Stomach (tissue), 9 donors: ENCODE results near the gene MUC5B. TPM values are rescaled to one million over a fixed set of nuclear protein-coding genes. Genes with fewer than 3 reads are reported as not detected.
"Not testable (repeated sequence)": the region's sequence is repeated elsewhere in the genome, so short reads cannot be mapped to it uniquely, and the experiment has no call there.

Experiments used
- DNase-seq, 2 donors: peaks; one replicate each; pipeline versions ENCODE4 v3.0.0 to v3.0.0-alpha.2; 2013 to 2019
- H3K27ac ChIP-seq, 5 donors: fragments of 200-600 bp in 4 of 5; sonication (generic) in 4 of 5; one replicate each; pipeline ENCODE4 v1.5.1; 2013 to 2019; ENCODE audit warnings: mild to moderate bottlenecking in 1 of 5, moderate library complexity in 1 of 5
- H3K27me3 ChIP-seq, 3 donors: fragments of 200-600 bp; sonication (generic); one replicate each; pipeline ENCODE4 v1.5.1; 2017 to 2019; ENCODE audit warnings: mixed run types in 1 of 3
- H3K36me3 ChIP-seq, 4 donors: fragments of 200-600 bp; sonication (generic); 1 replicate in 3 of 4; 2 replicates in 1 of 4; pipeline ENCODE4 v1.5.1; 2016 to 2019
- H3K4me1 ChIP-seq, 4 donors: fragments of 200-600 bp; sonication (generic); one replicate each; pipeline ENCODE4 v1.5.1; 2016 to 2019
- H3K4me3 ChIP-seq, 4 donors: fragments of 200-600 bp; sonication (generic) in 3 of 4; one replicate each; pipeline ENCODE4 v1.5.1; 2016 to 2019; ENCODE audit warnings: mild to moderate bottlenecking in 1 of 4
- H3K9me3 ChIP-seq, 4 donors: fragments of 200-600 bp; sonication (generic); one replicate each; pipeline ENCODE4 v1.5.1; 2016 to 2019
- EP300 ChIP-seq: sonication (generic); formaldehyde crosslinking; IDR thresholded peaks from one replicate; pipeline ENCODE4 v1.6.1; 2017; ENCODE audit warnings: antibody characterized with exemption
- POLR2A ChIP-seq, 4 donors: fragments of 450-650 bp; IDR thresholded peaks; one replicate each; pipeline ENCODE4 v1.6.1; 2016; ENCODE audit warnings: antibody characterized with exemption in 4 of 4, control low read depth in 2 of 4, mild to moderate bottlenecking in 1 of 4, moderate library complexity in 1 of 4
- POLR2AphosphoS5 ChIP-seq, 3 donors: sonication (generic); formaldehyde crosslinking; IDR thresholded peaks; one replicate each; pipeline ENCODE4 v1.6.1; 2016; ENCODE audit warnings: antibody characterized with exemption in 3 of 3
- WGBS, 5 donors: extraction: QIAGEN DNeasy Blood & Tissue Kit in 3 of 5; methylation state at CpG; one replicate each; pipeline versions ENCODE4 v1.1.5 to v1.1.7; 2013 to 2018; 5-methylcytosine and 5-hydroxymethylcytosine counted together
- intact Hi-C: fragments of 100-400 bp; cut with DNase I; formaldehyde crosslinking; loops from one replicate; pipeline ENCODE4 v1.15.1; 2023; ENCODE audit warnings: low total_unique reads
- polyA plus RNA-seq, 3 donors: library from polyadenylated mRNA; stranded (reverse); fragments of 200-250 nt; gene quantifications; one replicate each; pipeline ENCODE4 v1.2.3, GENCODE V29; 2013
- total RNA-seq, 5 donors: library from RNA; depleted of rRNA; stranded (reverse); fragments of >200 nt; gene quantifications; one replicate each; pipeline versions ENCODE4 v1.1.0 to v1.2.3, GENCODE V29; 2014 to 2016
- TF ChIP-seq, protein P1 (sequence below), 7 experiments: fragments of 450-650 bp in 4 of 7; fragments of 200-600 bp in 3 of 7; sonication (generic) in 3 of 7; IDR thresholded peaks; one replicate each; pipeline ENCODE4 v1.5.1; 2016 to 2019; ENCODE audit warnings: antibody characterized with exemption in 7 of 7, control low read depth in 2 of 7, mild to moderate bottlenecking in 1 of 7
- donor health status: healthy with polysubstance abuse.
- donor health status: Bipolar disorder and iron deficiency.
- donor health status: healthy.

Gene MUC5B
- total and polyA plus RNA-seq, 8 donors: under 0.01 to 516 (median 6.6) TPM

DNA sequence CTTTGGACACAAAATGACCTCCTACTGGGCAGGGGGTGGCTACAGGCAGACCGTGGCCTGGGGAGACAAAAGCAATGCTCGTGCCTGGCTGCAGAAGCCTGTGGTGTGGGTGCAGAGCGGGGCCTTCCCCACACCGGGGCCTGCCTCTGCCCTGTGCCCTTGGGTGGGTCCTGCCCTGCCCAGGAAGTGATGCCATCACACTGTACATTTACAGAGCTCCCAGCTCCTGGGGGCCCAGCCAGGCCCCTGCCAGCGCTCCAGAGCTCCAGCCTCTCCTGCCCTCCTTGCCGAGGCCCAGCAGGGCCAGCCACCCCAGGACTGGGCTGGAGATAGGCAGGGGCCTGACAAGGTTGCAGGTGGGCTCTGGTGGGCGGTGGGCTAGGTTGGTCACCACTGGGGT is 40.1 kb downstream of the MUC5B start:
- H3K36me3 ChIP-seq: no peaks in the 10 kb centered on the region
- peaks cover 0 to 9% (median 4%) of the 10 kb centered on the region in 4 donors for H3K9me3 ChIP-seq
- intact Hi-C loops: no loop called here
- TF ChIP-seq, protein P1, sequence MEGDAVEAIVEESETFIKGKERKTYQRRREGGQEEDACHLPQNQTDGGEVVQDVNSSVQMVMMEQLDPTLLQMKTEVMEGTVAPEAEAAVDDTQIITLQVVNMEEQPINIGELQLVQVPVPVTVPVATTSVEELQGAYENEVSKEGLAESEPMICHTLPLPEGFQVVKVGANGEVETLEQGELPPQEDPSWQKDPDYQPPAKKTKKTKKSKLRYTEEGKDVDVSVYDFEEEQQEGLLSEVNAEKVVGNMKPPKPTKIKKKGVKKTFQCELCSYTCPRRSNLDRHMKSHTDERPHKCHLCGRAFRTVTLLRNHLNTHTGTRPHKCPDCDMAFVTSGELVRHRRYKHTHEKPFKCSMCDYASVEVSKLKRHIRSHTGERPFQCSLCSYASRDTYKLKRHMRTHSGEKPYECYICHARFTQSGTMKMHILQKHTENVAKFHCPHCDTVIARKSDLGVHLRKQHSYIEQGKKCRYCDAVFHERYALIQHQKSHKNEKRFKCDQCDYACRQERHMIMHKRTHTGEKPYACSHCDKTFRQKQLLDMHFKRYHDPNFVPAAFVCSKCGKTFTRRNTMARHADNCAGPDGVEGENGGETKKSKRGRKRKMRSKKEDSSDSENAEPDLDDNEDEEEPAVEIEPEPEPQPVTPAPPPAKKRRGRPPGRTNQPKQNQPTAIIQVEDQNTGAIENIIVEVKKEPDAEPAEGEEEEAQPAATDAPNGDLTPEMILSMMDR (IDR thresholded peaks at IDR 0.05): no peak
- TF ChIP-seq POLR2A (IDR thresholded peaks at IDR 0.05): no peak
- no peak for TF ChIP-seq EP300
- TF ChIP-seq POLR2AphosphoS5 (IDR thresholded peaks at IDR 0.05): no peak
- peak overlapping the region; percentile 71 to 89 (median 83) for H3K27ac ChIP-seq
- 13 to 40% (median 28%) methylated on average over 3 to 7 of the region's 7 CpGs for WGBS, 5 donors
- DNase-seq: peak in 1 of 2 donors; percentile 68
- peak overlapping the region; percentile 42 to 56 (median 52) for H3K4me3 ChIP-seq
- H3K27me3 ChIP-seq: no peaks in the 10 kb centered on the region
- peaks cover 16 to 33% (median 24%) of the 10 kb centered on the region in 4 donors for H3K4me1 ChIP-seq

DNA sequence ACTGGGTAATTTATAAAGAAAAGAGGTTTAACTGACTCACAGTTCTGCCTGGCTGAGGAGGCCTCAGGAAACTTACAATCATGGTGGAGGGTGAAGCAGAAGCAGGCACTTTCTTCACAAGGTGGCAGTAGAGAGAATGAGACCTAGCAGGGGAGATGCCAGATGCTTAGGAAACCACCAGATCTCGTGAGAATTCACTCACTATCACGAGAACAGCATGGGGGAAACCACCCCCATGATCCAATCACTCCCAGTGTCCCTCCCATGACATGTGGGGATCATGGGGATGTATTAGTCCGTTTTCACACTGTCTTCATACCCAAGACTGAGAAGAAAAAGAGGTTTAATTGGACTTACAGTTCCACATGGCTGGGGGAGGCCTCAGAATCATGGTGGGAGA is 41.6 kb downstream of the MUC5B start:
- intact Hi-C loops, H3K27me3 ChIP-seq, H3K36me3 ChIP-seq, H3K4me3 ChIP-seq, H3K9me3 ChIP-seq: not testable (repeated sequence)
- H3K4me1 ChIP-seq: peaks cover 16 to 33% (median 24%) of the 10 kb centered on the region in 4 donors
- TF ChIP-seq, protein P1 (IDR thresholded peaks at IDR 0.05): peak in 4 of 7 experiments; percentile 18 to 35 (median 26)
- peak in 1 of 2 donors; percentile 81 for DNase-seq
- H3K27ac ChIP-seq: peak overlapping the region in 1 of 5 donors; percentile 89
- WGBS, 5 donors: 20 to 34% (median 29%) methylated on average over 3 of the region's 3 CpGs

DNA sequence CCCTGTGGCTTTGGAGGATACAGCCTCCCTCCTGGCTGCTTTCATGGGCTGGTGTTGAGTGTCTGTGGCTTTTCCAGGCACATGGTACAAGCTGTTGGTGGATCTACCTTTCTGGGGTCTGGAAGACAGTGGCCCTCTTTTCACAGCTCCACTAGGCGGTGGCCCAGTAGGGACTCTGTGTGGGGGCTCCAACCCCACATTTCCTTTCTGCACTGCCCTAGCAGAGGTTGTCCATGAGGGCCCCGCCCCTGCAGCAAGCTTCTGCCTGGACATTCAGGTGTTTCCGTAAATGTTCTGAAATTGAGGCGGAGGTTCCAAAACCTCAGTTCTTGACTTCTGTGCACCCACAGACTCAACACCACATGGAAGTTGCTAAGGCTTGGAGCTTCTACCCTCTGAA is 42.6 kb downstream of the MUC5B start:
- intact Hi-C loops, H3K4me3 ChIP-seq, H3K27me3 ChIP-seq, H3K9me3 ChIP-seq, H3K27ac ChIP-seq, DNase-seq, H3K36me3 ChIP-seq: not testable (repeated sequence)
- 95 to 98% (median 98%) methylated on average over 4 of the region's 4 CpGs for WGBS, 5 donors
- peaks cover 16 to 33% (median 22%) of the 10 kb centered on the region in 4 donors for H3K4me1 ChIP-seq

DNA sequence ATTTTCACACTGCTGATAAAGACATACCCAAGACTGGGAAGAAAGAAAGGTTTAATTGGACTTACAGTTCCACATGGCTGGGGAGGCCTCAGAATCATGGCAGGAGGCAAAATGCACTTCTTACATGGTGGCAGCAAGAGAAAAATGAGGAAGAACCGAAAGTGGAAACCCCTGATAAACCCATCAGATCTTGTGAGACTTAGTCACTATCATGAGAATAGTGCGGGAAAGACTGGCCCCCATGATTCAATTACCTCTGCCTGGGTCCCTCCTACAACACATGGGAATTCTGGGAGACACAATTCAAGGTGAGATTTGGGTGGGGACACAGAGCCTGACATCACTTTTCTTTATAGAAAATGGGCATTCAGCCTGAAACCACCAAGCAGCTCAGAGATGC is 44.1 kb downstream of the MUC5B start:
- intact Hi-C loops, H3K27ac ChIP-seq, DNase-seq, H3K36me3 ChIP-seq, H3K27me3 ChIP-seq, H3K9me3 ChIP-seq, H3K4me3 ChIP-seq: not testable (repeated sequence)
- 84 to 92% (median 85%) methylated on average over 2 of the region's 2 CpGs for WGBS, 5 donors
- H3K4me1 ChIP-seq: peaks cover 11 to 26% (median 15%) of the 10 kb centered on the region in 4 donors

DNA sequence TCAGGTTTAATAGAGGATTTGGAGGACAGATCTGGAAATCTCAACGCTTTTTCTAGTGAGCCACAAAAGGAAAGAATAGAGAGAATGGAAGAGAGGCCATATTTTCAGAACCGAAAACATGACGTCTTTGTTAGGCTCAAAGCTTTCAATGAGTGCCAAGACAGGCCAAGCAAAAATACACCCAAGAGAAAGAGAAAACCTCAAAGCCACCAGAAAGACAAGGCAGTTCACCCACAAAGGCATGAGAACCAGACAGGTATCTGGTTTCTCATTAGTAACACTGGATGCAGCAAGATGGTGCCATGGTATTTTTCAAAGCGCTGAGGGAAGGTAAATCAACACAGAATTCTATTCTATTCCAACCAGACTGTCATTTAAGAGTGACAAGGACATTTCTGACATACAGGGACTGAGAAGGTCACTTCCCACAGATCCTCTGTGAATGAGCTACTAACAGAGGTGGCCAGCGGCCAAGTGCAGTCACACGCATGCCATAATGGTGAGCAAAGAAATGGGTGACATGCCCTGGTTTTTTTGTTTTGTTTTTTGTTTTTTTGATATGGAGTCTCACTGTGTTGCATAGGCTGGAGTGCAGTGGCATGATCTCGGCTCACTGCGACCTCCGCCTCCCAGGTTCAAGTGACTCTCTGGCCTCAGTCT is 44.7 kb downstream of the MUC5B start:
- intact Hi-C loops: no loop called here
- Histone ChIP-seq H3K4me3 (no peak overlapping the region), H3K27me3 (no peaks in the 10 kb centered on the region), H3K9me3 (peaks cover 0 to 9% (median 4%) of the 10 kb centered on the region in 4 donors), H3K4me1 (peaks cover 7 to 21% (median 9%) of the 10 kb centered on the region in 4 donors), H3K27ac (no peak overlapping the region), H3K36me3 (peaks cover 0 to 11% (median 5%) of the 10 kb centered on the region in 4 donors)
- WGBS, 5 donors: 91 to 92% (median 91%) methylated on average over 9 of the region's 9 CpGs
- no peak for TF ChIP-seq POLR2A (IDR thresholded peaks at IDR 0.05)
- TF ChIP-seq, protein P1 (IDR thresholded peaks at IDR 0.05): no peak
- no peak for TF ChIP-seq POLR2AphosphoS5 (IDR thresholded peaks at IDR 0.05)
- no peak for DNase-seq
